Activated CD8-positive, alpha-beta memory T cell treated with anti-CD3 and anti-CD28 coated beads for 4 hours (primary cell): ENCODE results near the gene PDSS2.
"Not testable (repeated sequence)": the region's sequence is repeated elsewhere in the genome, so short reads cannot be mapped to it uniquely, and the experiment has no call there.

ENCODE experiments used
- DNase-seq, 2 donors: peaks; one replicate each; pipeline ENCODE4 v3.0.0-alpha.2; 2020; ENCODE audit warnings: low read depth in 2 of 2

PDSS2 gene

GRCh38 chr6:107418118-107418517, 41.2 kb downstream of the PDSS2 start:
- DNase-seq: no peak

GRCh38 chr6:107416145-107416544, 43.2 kb downstream of the PDSS2 start:
- DNase-seq: no peak

- no peak for DNase-seq
Measured at GRCh38 chr6:107413966-107414645, 45.3 kb downstream of the PDSS2 start.

DNA sequence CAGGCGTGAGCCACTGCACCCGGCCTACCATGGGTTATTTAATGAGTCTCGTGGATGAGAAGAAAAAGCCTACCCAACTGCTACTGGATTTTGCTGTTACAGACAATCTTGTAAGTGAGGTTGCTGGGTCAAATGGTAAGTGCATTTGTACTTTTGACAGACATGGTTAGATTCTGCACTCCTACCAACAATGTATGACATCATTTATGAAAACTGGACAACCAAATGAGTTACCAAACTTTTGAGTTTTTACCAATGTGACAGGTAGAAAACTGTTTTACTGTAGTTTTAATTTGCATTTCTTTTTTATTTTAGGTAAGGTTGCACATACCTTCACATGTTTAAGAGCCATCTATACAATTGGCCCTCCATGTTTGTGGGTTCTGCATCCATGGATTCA, 48.2 kb downstream of the PDSS2 start:
- no peak for DNase-seq

DNA sequence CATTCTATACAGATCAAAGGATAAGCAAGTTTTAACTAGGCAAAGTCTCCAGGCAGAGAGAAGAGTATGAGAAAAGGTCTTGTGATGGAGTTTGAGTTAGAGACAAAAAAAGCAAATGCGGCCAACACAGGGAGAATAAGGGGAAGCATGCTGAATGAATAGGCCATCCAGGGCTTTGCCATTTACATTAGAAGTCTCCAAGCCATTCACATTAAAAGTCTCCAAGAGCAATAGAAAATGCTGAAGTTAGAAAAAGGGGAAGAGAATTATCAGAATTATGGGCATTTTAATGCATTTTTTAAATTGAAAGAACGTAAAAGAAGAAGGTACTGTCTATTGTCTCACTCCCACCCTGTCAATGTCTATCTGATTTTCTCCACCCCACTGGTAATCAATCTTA, 49.4 kb downstream of the PDSS2 start:
- no peak for DNase-seq

DNA sequence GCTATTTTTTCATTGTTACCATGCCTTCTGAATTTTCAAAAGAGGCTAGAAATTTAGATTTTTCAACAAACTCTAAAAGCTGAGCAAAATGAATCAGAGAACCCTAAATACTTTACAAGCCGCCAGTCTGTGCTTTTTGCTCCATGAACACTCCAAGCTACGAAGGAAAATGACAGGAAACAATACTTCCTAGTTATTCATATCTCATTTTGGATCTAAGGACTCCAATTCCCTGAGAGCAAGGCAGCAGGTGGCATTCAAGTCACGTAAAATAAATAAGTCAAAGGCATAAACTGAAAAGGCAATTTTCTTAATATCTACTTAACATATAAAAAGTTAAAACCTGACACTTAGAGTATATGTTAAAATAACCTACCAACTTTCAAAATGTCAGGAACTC, 50.6 kb downstream of the PDSS2 start:
- DNase-seq: no peak

GRCh38 chr6:107405002-107405401, 54.4 kb downstream of the PDSS2 start:
- DNase-seq: no peak

DNA sequence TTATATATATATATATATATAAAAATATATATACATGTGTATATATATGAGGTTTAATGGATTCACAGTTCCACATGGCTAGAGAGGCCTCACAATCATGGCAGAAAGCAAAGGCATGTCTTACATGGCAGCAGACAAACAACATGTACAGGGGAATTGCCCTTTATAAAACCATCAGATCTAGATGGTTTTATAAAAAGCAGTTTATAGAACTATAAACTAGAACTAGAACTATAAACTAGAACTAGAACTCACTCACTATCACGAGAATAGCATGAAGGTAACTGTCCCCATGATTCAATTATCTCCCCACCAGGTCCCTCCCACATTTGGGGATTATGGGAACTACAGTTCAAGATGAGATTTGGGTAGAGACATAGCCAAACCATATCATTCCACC, 56.8 kb downstream of the PDSS2 start:
- DNase-seq: no peak

- no peak for DNase-seq
Measured at GRCh38 chr6:107401573-107401972, 57.8 kb downstream of the PDSS2 start.

- DNase-seq: no peak
Measured at GRCh38 chr6:107400616-107401147, 58.7 kb downstream of the PDSS2 start.

GRCh38 chr6:107399935-107400334, 59.4 kb downstream of the PDSS2 start:
- DNase-seq: no peak

DNA sequence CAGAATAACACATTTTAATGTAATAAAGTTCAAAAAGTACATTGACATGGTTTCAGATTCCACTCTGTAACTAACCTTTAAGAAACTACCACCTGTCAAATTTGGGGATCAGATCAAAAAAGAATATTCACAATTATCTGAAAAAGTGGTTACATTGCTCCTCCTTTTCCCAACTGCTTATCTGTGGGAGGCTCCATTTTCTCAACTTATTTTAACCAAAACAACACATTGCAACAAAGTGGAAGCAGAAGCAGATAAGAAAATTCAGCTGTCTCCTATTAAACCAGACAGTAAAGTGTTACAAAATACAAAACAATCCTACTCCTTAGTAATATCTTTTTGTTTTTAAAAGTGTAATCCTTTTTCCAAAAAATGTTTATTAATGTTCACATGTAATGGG, 61.4 kb downstream of the PDSS2 start:
- DNase-seq: no peak

GRCh38 chr6:107396211-107396610, 63.2 kb downstream of the PDSS2 start:
- DNase-seq: no peak

DNA sequence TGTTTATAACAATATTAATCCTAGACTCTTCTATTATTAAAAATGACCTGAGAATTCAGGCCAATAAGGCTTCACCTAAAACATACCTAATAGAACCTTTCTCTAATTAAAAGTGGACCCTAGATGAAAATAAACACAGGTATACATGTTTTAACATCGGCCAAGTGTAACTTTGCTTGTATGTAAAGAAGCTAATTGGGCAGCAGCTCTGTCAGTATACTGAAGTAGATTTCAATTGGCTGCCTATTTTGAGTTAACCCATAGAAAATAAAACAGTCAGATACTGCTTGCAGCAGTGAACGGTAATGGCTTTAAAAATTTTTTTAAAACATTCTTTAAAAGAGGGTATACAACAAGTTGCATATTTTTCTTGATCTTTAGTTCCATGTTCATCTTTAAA, 67.3 kb downstream of the PDSS2 start:
- no peak for DNase-seq

DNA sequence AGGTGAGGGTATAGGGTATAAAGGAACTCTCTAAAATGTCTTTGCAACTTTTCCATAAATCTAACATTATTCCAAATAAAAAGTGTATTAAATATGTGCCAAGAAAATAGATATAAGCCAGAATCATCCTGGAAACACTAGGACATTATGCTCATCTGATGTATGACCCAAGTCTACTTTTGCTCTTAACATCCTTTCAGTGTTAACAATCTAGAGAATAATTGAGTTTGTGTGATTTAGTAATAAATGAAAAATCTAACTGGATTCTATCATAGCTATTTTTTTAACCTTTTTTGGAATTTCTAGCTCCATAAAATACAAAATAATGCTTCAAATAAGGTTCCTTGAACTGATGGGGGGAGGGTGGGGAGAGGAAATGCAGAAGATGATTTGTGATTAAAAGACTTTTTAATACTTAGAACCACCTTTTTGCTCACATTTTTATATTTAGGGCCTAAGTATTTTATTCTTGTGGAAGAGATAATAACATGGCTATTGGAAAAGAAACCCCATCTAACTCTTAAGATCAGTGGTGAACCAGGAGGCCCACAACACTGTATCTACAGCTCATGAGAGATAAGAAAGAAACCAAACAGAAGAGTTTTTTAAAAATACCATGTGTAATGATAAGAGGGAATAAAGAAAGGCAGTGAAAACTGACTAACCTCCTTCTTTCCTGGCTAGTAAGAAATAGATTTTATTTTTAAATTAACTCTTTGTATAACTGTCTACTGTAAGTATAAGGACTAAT, 68.5 kb downstream of the PDSS2 start:
- DNase-seq: no peak

DNA sequence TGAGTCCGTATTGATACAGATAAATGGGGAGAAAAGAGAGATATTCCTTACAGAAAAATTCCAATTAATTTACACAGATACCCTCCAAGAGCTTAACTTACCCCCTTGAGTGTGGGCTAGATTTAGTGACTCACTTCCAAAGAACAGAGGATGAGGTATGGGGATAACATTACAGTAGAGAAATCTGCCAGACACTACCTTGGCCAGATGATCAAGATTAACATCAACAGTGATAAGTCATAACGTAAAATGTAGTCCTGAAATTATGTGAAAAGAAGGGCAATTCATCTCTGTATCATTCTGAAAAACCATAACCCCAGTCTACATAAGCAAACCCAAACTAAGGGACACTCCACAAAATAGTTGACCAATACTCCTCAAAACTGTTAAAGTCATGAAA, 69.3 kb downstream of the PDSS2 start:
- DNase-seq: no peak

DNA sequence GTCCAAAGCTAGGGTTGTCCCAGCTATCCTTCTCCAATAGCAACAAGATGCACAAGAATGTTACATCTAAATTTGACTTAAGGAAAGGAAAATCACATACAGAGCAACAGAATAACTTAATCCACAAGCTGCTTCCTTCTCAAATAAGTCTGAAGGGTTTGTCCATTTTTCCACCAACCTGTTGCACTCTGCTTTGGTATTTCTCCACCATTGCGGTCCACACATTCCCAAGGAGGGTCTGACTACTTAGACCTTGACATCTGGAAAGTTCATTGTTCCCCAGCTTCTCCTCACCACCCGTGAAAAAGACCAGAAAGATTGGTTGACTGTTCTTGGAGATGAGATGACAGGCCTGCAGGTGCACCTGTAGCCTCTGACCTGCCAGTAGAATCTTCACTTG, 72.5 kb downstream of the PDSS2 start:
- no peak for DNase-seq

DNA sequence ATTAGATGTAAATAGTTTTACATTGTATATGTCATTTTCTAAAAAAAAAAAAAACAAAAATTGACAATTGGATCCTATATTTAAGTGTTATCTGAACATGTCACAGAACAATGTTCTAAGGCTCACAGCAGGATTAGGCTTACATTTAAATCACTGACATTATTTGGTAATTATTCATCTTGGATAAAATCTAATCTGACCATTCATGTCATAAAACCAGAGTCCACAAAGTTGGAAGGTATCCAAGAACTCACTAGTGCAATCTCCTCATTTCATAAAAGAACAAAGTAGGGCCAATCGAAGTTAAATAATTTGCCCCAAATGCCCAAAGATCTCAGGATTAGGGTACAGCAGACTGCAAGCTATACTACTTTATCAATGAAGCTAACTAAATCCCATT, 73.0 kb downstream of the PDSS2 start:
- DNase-seq: no peak

DNA sequence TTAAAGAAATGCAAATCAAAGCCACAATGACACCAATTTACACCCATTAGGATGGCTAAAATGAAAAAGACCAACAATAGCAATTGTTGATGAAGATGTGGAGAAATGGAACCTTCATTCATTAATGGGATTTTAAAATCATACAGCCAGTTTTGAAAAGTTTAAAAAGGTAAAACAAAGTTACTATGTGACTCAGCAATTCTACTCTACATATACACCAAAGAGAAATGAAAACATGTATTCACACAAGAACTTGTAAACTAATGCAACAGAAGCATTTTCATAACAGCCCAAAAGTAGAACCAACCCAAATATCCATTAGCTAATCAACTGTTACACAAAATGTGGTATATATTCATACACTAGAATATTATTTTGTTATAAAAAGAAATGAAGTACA, 75.7 kb downstream of the PDSS2 start:
- no peak for DNase-seq

GRCh38 chr6:107374264-107374663, 85.1 kb downstream of the PDSS2 start:
- DNase-seq: no peak

DNA sequence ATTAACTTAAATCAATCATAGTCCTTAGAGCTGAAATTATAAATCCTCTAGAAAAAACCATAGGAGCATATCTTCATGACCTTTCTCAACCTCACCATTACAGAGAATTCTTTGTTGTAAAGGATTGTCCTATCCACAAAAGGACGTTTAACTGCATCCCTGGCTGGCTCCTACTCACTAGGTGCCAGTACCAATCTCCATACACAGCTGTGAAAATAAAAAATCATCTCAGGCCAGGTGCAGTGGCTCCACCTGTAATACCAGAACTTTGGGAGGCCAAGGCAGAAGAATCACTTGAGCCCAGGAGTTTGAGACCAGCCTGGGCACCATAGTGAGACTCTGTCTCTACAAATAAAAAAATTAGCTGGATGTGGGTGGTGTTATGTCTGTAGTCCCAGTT, 89.9 kb downstream of the PDSS2 start:
- no peak for DNase-seq

DNA sequence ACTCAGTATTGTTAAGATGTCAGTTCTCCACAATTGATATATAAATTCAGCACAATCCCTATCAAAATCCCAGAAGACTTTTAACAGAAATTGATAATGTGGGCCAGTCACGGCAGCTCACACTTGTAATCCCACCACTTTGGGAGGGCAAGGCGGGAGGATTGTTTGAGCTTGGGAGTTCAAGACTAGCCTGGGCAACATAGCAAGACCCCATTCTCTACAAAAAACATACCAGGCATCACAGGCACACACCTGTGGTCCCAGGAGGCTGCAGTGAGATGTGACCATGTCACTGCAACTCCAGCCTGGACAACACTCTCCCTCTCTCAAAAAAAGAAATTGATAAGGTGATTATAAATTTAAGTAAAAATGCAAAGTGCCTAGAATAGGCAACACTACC, 90.9 kb downstream of the PDSS2 start:
- no peak for DNase-seq

- DNase-seq: not testable (repeated sequence)
Measured at GRCh38 chr6:107364173-107364572, 95.2 kb downstream of the PDSS2 start.
